OCI-LY1 (cell line): ENCODE results near the gene C16orf89.

Experiments
- H2AFZ ChIP-seq: fragments of 200-600 bp; sonication (generic), shearing (Covaris generic); 2 replicates; pipeline ENCODE4 v1.6.0; 2014; ENCODE audit warnings: antibody characterized with exemption, mild to moderate bottlenecking, low read length
- H3F3A ChIP-seq: fragments of 200-600 bp; sonication (generic), shearing (Covaris generic); 2 replicates; pipeline ENCODE4 v1.6.0; 2014; ENCODE audit warnings: mild to moderate bottlenecking, antibody characterized with exemption, low read length, moderate library complexity; ENCODE audit not compliant: insufficient read depth
- H3K27ac ChIP-seq: fragments of 200-600 bp; sonication (generic); 2 replicates; pipeline ENCODE4 v1.5.1; 2014; ENCODE audit warnings: low read length, mixed run types, mild to moderate bottlenecking, low read depth; ENCODE audit not compliant: poor library complexity, severe bottlenecking
- H3K27me3 ChIP-seq: fragments of 200-600 bp; sonication (generic); 2 replicates; pipeline ENCODE4 v1.6.0; 2014; ENCODE audit warnings: antibody characterized with exemption, mild to moderate bottlenecking, low read length, moderate library complexity; ENCODE audit not compliant: insufficient read depth
- H3K36me3 ChIP-seq: fragments of 200-600 bp; sonication (generic); 2 replicates; pipeline ENCODE4 v1.6.1; 2014; ENCODE audit warnings: mild to moderate bottlenecking, antibody characterized with exemption, low read length, moderate library complexity, mixed read lengths; ENCODE audit not compliant: insufficient read depth
- H3K4me1 ChIP-seq: fragments of 200-600 bp; sonication (generic); 2 replicates; pipeline ENCODE4 v1.5.1; 2014; ENCODE audit warnings: mild to moderate bottlenecking, low read length, moderate library complexity; ENCODE audit not compliant: insufficient read depth, severe bottlenecking
- H3K4me2 ChIP-seq: fragments of 200-600 bp; sonication (generic), shearing (Covaris generic); 2 replicates; pipeline ENCODE4 v1.6.1; 2014; ENCODE audit warnings: low read length
- H3K4me3 ChIP-seq: fragments of 200-600 bp; sonication (generic); 2 replicates; pipeline ENCODE4 v1.5.1; 2014; ENCODE audit warnings: low read length, low read depth, mild to moderate bottlenecking, mixed read lengths; ENCODE audit not compliant: poor library complexity, severe bottlenecking
- H3K79me2 ChIP-seq: fragments of 200-600 bp; shearing (Covaris generic); 2 replicates; pipeline ENCODE4 v1.6.1; 2016; ENCODE audit warnings: mixed run types, low read length, mixed read lengths; ENCODE audit not compliant: insufficient read depth
- H3K9ac ChIP-seq: fragments of 200-600 bp; sonication (generic), shearing (Covaris generic); 2 replicates; pipeline ENCODE4 v1.6.1; 2014; ENCODE audit warnings: mild to moderate bottlenecking, low read length, mixed read lengths
- H3K9me2 ChIP-seq: fragments of 200-600 bp; sonication (generic), shearing (Covaris generic); 2 replicates; pipeline ENCODE4 v1.6.1; 2014; ENCODE audit warnings: low read depth, mild to moderate bottlenecking, low read length, mixed read lengths
- H3K9me3 ChIP-seq: fragments of 200-600 bp; shearing (Covaris generic); 2 replicates; pipeline ENCODE4 v1.6.1; 2014; ENCODE audit warnings: low read length, mixed read lengths
- H4K20me1 ChIP-seq: fragments of 200-600 bp; sonication (generic), shearing (Covaris generic); 2 replicates; pipeline ENCODE4 v1.6.0; 2016; ENCODE audit warnings: mild to moderate bottlenecking, low read length; ENCODE audit not compliant: insufficient read depth
- CTCF ChIP-seq: fragments of 200-600 bp; sonication (generic), shearing (Covaris generic); IDR thresholded peaks from 2 replicates; pipeline ENCODE4 v1.5.1; 2017; ENCODE audit warnings: mild to moderate bottlenecking, antibody characterized with exemption, low read length, moderate library complexity, mixed read lengths
- EZH2 ChIP-seq: fragments of 200-600 bp; sonication (generic), shearing (Covaris generic); IDR thresholded peaks from 2 replicates; pipeline ENCODE4 v1.8.0; 2017; ENCODE audit warnings: borderline replicate concordance, mixed run types, mild to moderate bottlenecking, antibody characterized with exemption, low read length, moderate library complexity, mixed read lengths

Gene C16orf89

DNA sequence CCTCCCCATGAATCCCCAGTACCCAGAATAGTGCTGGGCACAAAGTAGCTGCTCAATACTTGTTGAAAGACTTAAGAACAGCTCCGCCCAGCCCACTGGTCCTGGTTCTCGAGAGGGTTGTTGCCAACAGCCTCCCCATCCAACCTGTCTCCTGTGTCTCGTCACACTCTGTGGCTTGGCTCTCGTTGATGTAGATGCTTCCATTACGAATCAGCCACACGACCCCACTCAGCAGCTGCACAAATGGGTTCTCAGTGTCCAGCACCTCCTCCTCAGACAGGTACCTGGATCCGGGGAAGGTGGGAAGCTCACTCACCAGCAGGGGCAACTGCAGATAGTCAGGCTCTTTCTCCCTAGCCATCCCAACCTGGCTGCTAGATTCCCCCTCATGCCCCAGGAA is 34.2 kb downstream of the C16orf89 start:
- H2AFZ ChIP-seq = no peak overlapping the region

GRCh38 chr16:5030251-5030870 is 35.4 kb downstream of the C16orf89 start:
- no peaks in the 10 kb centered on the region for H3K36me3 ChIP-seq
- no peak overlapping the region for H3K9ac ChIP-seq
- H2AFZ ChIP-seq = no peak overlapping the region
- TF ChIP-seq EZH2 (no peak), CTCF (no peak)
- no peaks in the 10 kb centered on the region for H4K20me1 ChIP-seq
- H3K27ac ChIP-seq = no peak overlapping the region
- peaks cover 17% of the 10 kb centered on the region for H3K4me1 ChIP-seq
- no peaks in the 10 kb centered on the region for H3K9me3 ChIP-seq
- H3K27me3 ChIP-seq = no peaks in the 10 kb centered on the region
- H3K4me2 ChIP-seq = no peak overlapping the region
- H3F3A ChIP-seq = no peaks in the 10 kb centered on the region
- no peaks in the 10 kb centered on the region for H3K79me2 ChIP-seq
- H3K9me2 ChIP-seq = no peaks in the 10 kb centered on the region
- H3K4me3 ChIP-seq = no peak overlapping the region

More for the DNA sequence above, 34.2 kb downstream of the C16orf89 start:
- no peaks in the 10 kb centered on the region for H3F3A ChIP-seq
- no peaks in the 10 kb centered on the region for H3K79me2 ChIP-seq
- H4K20me1 ChIP-seq = no peaks in the 10 kb centered on the region
- H3K27ac ChIP-seq = no peak overlapping the region
- no peaks in the 10 kb centered on the region for H3K9me3 ChIP-seq
- H3K27me3 ChIP-seq = no peaks in the 10 kb centered on the region
- H3K36me3 ChIP-seq = no peaks in the 10 kb centered on the region
- no peak for TF ChIP-seq EZH2
- TF ChIP-seq CTCF = no peak
- H3K4me2 ChIP-seq = no peak overlapping the region
- no peak overlapping the region for H3K4me3 ChIP-seq
- no peak overlapping the region for H3K9ac ChIP-seq
- H3K4me1 ChIP-seq = peaks cover 23% of the 10 kb centered on the region
- H3K9me2 ChIP-seq = no peaks in the 10 kb centered on the region

GRCh38 chr16:5028950-5029475 is 36.7 kb downstream of the C16orf89 start:
- H3K4me2 ChIP-seq = no peak overlapping the region
- H3K27ac ChIP-seq = no peak overlapping the region
- H3K27me3 ChIP-seq = no peaks in the 10 kb centered on the region
- H3K4me1 ChIP-seq = peaks cover 9% of the 10 kb centered on the region
- H3K9ac ChIP-seq = no peak overlapping the region
- H3K4me3 ChIP-seq = no peak overlapping the region
- no peaks in the 10 kb centered on the region for H3K9me3 ChIP-seq
- no peaks in the 10 kb centered on the region for H3F3A ChIP-seq
- H3K36me3 ChIP-seq = no peaks in the 10 kb centered on the region
- no peak for TF ChIP-seq CTCF
- TF ChIP-seq EZH2 = no peak
- H2AFZ ChIP-seq = no peak overlapping the region
- no peaks in the 10 kb centered on the region for H4K20me1 ChIP-seq
- no peaks in the 10 kb centered on the region for H3K79me2 ChIP-seq
- H3K9me2 ChIP-seq = no peaks in the 10 kb centered on the region
